OCI-LY7 (cell line): ENCODE data around the gene IQCK.

ENCODE experiments used
- EZH2phosphoT487 ChIP-seq: fragments of 200-600 bp; sonication (generic); IDR thresholded peaks from 2 replicates; pipeline ENCODE4 v1.6.1; 2018; ENCODE audit warnings: low read depth, borderline replicate concordance, mild to moderate bottlenecking, mixed run types, antibody characterized with exemption, low read length, moderate library complexity, mixed read lengths
- TF ChIP-seq, protein P1 (sequence below): fragments of 200-600 bp; sonication (generic); conservative IDR thresholded peaks from 2 replicates; pipeline ENCODE4 v1.5.1; 2014; ENCODE audit warnings: mild to moderate bottlenecking, antibody characterized with exemption, low read length, moderate library complexity, mixed read lengths

DNA sequence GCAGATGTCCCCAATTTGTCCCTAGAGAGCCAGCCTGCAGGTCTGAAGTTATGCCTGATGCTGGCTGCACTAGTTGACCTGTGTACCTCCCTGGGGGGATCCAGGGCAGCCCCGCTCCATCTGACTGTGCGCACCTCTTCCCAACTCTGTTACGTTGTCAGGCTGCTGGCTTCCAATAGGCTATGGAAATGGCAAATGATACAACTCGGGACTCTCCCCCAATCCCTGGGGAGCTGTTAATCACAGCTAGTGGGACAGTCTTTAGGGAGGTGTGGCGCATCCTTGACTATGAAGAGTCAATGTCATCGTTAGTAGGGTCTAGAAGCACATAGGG, 136.4 kb downstream of the IQCK start:
- TF ChIP-seq, protein P1, sequence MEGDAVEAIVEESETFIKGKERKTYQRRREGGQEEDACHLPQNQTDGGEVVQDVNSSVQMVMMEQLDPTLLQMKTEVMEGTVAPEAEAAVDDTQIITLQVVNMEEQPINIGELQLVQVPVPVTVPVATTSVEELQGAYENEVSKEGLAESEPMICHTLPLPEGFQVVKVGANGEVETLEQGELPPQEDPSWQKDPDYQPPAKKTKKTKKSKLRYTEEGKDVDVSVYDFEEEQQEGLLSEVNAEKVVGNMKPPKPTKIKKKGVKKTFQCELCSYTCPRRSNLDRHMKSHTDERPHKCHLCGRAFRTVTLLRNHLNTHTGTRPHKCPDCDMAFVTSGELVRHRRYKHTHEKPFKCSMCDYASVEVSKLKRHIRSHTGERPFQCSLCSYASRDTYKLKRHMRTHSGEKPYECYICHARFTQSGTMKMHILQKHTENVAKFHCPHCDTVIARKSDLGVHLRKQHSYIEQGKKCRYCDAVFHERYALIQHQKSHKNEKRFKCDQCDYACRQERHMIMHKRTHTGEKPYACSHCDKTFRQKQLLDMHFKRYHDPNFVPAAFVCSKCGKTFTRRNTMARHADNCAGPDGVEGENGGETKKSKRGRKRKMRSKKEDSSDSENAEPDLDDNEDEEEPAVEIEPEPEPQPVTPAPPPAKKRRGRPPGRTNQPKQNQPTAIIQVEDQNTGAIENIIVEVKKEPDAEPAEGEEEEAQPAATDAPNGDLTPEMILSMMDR = no peak
- TF ChIP-seq EZH2phosphoT487 = no peak
